ENCODE measurements around the gene PLAU.

The PLAU gene

DNA sequence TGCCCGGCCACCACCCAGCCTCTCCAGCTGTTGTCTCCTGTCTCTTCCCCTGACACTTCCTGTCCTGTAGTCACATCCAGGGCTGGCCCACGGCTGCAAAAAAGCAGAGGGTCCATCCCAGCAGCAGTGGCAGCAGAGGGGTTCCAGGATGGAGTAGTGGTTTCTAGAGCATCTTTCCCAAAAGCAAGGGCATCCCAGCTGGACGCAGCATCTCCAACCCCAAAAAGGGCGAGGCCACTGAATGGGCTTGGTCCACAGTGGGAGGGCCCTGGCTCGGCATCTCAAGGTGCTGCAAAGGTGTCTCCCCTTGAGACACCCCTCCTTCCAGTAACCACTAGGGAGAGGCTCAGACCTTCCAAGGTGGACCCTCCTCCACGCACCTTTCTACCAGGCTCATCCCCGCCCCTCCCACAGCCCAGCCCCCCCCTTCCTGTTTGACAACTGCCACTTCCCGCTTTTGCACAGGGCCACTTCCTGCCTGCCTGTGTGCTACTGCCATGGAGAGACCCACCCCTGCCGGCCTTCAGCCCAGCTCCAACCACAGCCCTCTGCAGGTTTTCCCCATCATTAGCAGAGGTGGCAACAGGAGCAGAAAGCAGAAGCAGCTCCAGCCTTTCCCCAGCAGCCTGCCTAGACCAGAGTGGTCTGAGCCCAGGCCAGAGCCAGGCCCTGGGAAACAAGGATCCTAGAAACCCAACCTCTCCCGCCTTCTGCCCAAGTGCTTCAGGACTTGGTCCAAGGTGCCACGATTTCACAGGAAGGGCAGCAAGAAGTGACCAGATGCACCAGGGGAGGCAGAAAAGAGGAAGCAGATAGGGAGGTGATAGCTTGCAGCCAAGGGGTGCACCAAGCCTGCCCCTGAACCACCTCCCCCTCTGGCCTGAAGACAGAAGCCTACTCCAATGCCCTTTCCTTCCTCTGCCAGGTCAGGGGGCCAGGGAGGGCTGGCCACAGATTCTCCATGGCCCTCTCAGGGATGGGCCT is 45.2 kb upstream of the PLAU start:
- ChIA-PET POLR2A (no interaction called here), CTCF (interaction anchor here (0.8 to 6.1 kb wide), 7 partner anchors 9 to 74 kb away, joined by 4 to 72 read pairs (median 11); partner anchors contain the start of gene CAMK2G)
- peak; percentile 75 for DNase-seq (ENCODE audit: extremely low spot score)
- no peak for TF ChIP-seq CTCF (IDR thresholded peaks at IDR 0.05; ENCODE audit: control extremely low read depth, extremely low read depth, low read depth, missing control alignments)

- no peak for DNase-seq (ENCODE audit: extremely low spot score)
- CTCF ChIA-PET, result interaction anchor here (2.4 to 6.1 kb wide), 4 partner anchors 12 to 18 kb away, joined by 11 to 72 read pairs (median 16); no protein-coding TSS in a partner anchor
- POLR2A ChIA-PET, result no interaction called here
- no peak for TF ChIP-seq CTCF (IDR thresholded peaks at IDR 0.05; ENCODE audit: control extremely low read depth, extremely low read depth, low read depth, missing control alignments)
Measured at GRCh38 chr10:73866621-73867020, 44.3 kb upstream of the PLAU start.

DNA sequence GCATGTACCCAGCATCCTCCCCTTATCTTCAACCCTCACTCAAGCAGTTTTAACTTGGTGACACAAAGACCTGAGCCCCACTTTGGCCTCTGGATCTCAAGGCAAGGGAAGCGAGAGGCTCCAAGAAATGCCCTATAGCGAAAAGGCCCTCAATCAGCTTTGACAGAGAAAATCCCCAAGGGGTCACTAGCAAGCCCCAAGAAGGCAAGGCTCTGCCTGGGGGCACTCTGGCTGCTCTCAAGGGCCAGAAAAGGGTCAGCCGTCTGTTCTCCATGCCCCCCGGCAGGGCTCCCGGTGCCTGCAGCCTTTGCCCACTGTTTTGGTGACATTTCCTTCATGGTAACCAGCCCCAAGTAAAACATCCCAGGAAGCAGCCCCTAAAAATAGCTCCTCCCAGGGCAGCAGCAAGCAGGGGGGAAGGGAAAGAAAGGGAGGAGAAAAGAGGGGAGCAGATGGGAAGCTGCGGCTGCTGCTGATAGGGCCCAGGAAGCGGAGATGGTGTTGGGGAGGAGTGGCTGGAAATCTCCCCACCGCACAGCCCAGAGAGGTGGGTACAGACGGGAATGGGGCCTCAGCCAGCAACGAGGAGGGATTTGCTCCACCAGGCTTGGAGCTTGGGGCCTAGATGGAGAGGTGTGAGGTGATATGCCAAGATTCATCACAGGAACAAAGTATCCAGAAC is 43.7 kb upstream of the PLAU start:
- no peak for TF ChIP-seq CTCF (IDR thresholded peaks at IDR 0.05; ENCODE audit: control extremely low read depth, extremely low read depth, low read depth, missing control alignments)
- CTCF ChIA-PET, result interaction anchor here (0.9 to 3.7 kb wide), 3 partner anchors 12 to 19 kb away, joined by 4 to 28 read pairs (median 8); no protein-coding TSS in a partner anchor
- no peak for DNase-seq (ENCODE audit: extremely low spot score)
- POLR2A ChIA-PET, result no interaction called here

- no peak for DNase-seq (ENCODE audit: extremely low spot score)
- ChIA-PET POLR2A (no interaction called here), CTCF (interaction anchor here (0.9 to 3.7 kb wide), 5 partner anchors 9 to 72 kb away, joined by 3 to 28 read pairs (median 5); no protein-coding TSS in a partner anchor)
- TF ChIP-seq CTCF (IDR thresholded peaks at IDR 0.05; ENCODE audit: control extremely low read depth, extremely low read depth, low read depth, missing control alignments), result no peak
Measured at GRCh38 chr10:73867871-73868631, 42.9 kb upstream of the PLAU start.

DNA sequence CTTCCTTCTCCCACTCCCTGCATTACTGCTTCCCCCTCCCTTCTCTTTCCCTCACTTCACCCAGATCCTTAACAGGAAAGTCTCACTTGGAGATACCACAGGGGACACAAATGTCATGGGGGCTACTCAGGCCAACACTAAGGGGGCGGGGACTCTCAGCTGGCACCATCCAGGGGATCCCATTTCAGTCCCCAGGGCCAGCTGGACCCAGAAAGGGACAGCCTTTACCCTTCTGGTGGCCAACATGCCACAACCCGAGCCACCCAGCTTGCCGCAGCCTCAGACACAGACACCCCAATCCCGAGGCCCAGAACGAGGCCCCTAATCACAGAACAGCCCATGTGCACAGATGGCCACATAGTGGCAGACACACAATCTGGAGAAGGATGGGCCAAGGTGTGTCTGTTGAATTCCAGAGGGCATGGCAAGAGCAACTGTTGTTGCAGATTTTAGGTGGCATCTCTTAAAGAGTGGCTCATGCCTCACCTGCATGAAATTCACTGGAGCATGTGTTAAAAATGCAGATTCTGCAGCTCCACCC is 42.2 kb upstream of the PLAU start:
- CTCF ChIA-PET, result interaction anchor here (1.7 to 3.7 kb wide), 4 partner anchors 9 to 72 kb away, joined by 3 to 28 read pairs (median 6); no protein-coding TSS in a partner anchor
- no peak for TF ChIP-seq CTCF (IDR thresholded peaks at IDR 0.05; ENCODE audit: control extremely low read depth, extremely low read depth, low read depth, missing control alignments)
- DNase-seq (ENCODE audit: extremely low spot score), result no peak
- POLR2A ChIA-PET, result no interaction called here
